Keratinocyte (primary cell): ENCODE measurements around the gene CCDC69.

Experiments used
- EZH2 ChIP-seq: IDR thresholded peaks from one replicate; pipeline ENCODE4 v1.6.1; 2012; ENCODE audit warnings: inconsistent platforms, mild to moderate bottlenecking, low read length, moderate library complexity
- TF ChIP-seq, protein P1 (sequence below), 3 experiments: IDR thresholded peaks in 1 of 3; conservative IDR thresholded peaks in 1 of 3; optimal IDR thresholded peaks in 1 of 3; 2 replicates in 2 of 3; 3 replicates in 1 of 3; pipeline versions ENCODE3 to v1.5.1; 2011; ENCODE audit warnings: low read length in 3 of 3, mild to moderate bottlenecking in 3 of 3, moderate library complexity in 2 of 3, control low read depth in 1 of 3, inconsistent platforms in 1 of 3; ENCODE audit not compliant: insufficient read depth in 2 of 3; ENCODE audit errors: extremely low read depth in 1 of 3

DNA sequence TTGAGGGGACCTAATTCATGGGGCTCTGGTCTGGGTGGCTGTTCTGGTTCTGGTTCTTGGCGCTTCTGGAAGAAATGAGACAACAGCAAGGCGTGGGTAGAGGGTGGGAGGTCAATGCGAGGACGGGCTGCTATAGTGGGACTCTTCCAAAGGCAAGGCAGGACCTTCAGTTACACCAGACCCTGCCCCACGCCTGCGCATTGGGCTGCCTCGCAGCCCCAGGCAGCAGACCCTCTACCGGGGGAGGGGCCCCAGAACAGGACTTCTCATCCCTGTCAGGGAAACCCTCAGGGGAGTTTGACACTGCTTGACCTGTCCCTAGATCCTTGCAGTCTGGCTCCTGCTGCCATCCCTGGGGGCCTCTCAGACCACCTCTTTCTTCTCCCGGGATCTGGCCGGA is 18.5 kb downstream of the CCDC69 start:
- TF ChIP-seq EZH2 = no peak
- TF ChIP-seq, protein P1, sequence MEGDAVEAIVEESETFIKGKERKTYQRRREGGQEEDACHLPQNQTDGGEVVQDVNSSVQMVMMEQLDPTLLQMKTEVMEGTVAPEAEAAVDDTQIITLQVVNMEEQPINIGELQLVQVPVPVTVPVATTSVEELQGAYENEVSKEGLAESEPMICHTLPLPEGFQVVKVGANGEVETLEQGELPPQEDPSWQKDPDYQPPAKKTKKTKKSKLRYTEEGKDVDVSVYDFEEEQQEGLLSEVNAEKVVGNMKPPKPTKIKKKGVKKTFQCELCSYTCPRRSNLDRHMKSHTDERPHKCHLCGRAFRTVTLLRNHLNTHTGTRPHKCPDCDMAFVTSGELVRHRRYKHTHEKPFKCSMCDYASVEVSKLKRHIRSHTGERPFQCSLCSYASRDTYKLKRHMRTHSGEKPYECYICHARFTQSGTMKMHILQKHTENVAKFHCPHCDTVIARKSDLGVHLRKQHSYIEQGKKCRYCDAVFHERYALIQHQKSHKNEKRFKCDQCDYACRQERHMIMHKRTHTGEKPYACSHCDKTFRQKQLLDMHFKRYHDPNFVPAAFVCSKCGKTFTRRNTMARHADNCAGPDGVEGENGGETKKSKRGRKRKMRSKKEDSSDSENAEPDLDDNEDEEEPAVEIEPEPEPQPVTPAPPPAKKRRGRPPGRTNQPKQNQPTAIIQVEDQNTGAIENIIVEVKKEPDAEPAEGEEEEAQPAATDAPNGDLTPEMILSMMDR (optimal IDR thresholded peaks at IDR 0.05 in 1 of 3, IDR thresholded peaks at IDR 0.05 in 1 of 3, conservative IDR thresholded peaks at IDR 0.05 in 1 of 3; ENCODE audit: extremely low read depth in 1 of 3, insufficient read depth in 2 of 3, low read length in 3 of 3) = no peak
